ENCODE results near the gene MTA2.

DNA sequence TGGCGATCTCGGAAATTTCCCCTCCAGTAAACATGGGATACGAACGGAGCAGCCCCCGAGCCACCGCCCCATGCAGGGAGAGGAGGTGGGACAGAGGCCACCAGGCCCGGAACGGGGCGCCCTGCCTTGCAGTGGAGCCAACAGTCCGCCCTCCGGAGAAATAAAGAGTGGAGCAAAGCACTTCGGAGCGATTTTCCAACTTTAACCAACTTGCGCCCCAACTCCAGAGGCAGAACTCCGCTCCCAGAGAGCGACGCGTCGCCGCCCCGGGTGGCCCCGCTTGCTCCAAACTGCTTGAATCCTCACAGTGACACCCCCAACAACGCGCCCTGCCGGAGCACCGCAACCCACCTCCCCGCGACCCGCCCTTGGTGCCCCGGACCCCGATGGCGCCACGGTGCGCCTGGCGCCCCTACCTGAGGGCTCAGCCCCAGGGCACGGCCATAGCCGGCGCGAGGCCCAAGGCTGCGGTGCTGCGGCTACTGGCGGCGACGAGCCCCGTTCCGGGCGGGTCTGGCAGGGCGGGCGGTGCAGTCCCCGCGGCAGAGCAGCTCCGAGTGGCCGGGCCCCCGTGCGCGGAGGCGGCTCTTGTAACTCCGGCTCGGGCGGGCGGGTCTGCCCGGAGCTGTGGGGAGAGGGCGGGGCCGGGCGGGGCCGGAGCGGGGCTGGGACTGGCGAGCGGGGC is 55.3 kb downstream of the MTA2 start, which contains the start of gene AHNAK:
- TF ChIP-seq CTCF (conservative IDR thresholded peaks at IDR 0.05; ENCODE audit: low read length) (no peak), EZH2phosphoT487 (IDR thresholded peaks at IDR 0.05; ENCODE audit: borderline replicate concordance, low read depth, low read length) (no peak)

All from OCI-LY7 (cell line).